GM19025 (cell line): Measurements from ENCODE around the gene S100P.

Experiments
- ATAC-seq: cut with Tn5 transposase; IDR thresholded peaks from one replicate; pipeline ENCODE4 v1.9.1; 2021; ENCODE audit warnings: mild to moderate bottlenecking, low read depth, moderate library complexity; ENCODE audit not compliant: unreplicated experiment

The S100P gene

DNA sequence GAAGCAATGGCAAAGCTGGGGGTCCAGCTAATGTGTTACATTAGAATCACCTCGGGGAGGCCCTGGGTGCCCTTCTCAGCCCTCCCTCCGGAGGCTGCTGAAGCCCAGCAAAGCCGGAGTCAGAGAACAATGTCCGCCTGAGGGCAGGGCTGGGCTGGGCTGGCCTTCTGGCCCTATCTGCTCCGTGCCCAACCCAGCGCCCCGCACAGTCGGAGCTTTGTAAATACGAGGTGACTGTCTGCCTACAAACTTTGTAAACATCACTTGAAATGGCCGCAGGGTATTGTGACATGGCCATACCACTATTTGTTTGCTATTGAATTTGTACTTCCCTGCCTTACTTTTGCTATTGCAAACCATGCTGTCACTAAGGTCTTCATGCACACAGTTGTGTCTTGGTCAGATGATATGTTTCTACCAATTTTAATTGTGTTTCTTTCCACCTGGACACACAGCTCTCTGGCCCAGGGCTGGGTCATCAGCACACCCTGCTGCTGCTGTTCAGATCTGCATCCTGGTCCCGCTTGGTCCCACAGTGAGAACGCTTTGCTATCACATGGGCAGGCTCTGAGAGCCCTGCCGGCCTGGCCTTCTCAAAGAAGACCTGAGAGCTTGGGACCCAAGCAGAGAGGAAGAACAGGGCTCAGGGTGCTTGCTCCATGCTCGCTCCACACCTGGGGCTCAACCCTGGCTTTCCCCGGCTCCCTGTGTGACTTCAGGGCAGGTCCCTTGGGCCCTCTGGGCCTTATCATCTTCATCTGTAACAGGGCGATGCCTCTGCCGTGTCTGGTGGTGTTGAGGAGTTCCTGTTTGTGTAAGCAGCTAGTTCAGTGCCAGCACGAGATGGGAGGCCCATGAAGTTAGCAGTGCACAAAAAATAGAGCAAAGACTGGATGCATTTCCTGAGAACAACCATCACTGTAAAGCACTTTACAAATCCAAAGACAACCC lies 2.3 kb downstream of the S100P start:
- ATAC-seq = peak; percentile 51

DNA sequence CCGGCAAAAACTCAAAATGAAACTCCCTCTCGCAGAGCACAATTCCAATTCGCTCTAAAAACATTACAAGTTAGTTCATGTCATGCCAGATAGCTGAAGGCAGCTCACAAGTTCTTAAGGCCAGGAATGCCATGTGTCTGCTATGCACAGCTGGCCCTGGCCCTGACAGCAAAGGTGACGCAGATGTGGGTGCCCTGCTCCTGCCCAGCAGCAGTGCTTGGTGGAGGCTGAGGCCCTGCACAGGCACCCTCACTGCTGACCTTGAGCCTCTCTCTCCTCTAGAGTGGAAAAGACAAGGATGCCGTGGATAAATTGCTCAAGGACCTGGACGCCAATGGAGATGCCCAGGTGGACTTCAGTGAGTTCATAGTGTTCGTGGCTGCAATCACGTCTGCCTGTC lies 2.9 kb downstream of the S100P start:
- peak; percentile 26 for ATAC-seq

DNA sequence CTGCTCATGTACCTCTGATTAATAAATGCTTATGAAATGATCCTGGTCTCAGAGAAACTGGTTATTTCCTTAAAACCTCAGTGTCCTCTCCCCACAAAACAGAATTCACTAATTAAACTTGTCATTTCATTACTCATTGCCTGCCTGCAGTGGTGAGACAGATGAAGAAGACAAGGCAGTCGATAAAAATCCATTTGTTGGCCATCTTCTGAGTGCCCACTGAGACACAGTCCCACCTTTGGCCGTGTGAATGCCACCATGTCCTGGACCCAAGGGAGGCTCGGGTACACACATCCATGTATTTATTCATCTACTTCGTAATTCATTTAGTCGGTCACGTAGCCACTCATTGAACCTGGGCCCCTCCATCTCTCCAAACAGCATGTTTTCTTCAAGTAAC lies 3.5 kb downstream of the S100P start:
- ATAC-seq = no peak

DNA sequence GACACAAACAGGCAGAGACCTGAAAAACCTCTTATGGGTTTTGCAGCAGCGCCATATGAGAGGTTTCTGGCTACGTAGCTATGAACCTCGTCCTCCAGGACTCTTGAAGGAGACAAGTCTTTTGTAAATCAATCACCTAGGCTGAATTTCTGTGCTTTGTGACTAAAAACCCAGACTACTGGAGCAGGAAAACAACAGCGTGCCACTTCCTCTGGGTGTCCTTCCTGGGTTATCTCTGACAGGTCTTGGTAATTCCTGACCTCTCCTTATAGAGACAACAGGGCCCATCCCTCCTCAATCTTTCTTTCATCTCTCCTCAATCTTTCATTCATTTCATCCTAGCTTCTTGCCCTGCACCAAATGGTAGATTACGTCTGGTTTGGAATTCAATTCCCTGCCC lies 5.7 kb downstream of the S100P start:
- ATAC-seq = no peak

DNA sequence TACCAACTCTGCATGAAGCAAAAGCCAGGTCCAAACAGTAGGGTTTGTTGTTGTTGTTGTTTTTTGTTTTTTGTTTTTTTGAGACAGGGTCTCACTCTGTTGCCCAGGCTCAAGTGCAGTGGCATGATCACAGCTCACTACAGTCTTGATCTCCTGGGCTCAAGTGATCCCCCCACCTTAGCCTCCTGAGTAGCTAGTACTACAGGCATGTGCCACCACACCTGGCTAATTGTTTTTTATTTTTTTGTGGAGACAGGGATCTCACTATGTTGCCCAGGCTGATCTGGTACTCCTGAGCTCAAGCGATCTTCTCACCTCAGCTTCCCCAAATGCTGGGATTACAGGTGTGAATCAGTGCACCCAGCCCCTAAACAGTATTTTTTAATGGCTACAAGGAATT lies 6.2 kb downstream of the S100P start:
- ATAC-seq = no peak

DNA sequence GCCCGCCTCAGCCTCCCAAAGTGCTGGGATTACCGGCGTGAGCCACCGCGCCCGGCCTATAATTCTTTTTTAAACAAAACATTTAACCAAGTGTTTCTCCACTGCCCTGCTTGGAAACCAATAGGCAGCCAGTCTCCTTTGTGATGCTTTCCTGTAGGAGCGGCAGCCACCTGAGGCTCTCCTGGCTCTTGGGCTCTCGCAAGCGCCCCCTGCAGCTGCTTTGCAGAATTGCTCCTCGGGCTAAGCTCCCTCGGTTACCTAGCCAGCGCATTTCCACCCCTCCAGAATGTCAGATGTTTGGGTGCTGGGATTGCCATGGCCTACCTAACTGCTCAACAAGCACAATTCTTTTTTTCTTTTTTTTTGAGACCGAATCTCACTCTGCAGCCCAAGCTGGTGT lies 7.7 kb downstream of the S100P start:
- ATAC-seq = no peak

DNA sequence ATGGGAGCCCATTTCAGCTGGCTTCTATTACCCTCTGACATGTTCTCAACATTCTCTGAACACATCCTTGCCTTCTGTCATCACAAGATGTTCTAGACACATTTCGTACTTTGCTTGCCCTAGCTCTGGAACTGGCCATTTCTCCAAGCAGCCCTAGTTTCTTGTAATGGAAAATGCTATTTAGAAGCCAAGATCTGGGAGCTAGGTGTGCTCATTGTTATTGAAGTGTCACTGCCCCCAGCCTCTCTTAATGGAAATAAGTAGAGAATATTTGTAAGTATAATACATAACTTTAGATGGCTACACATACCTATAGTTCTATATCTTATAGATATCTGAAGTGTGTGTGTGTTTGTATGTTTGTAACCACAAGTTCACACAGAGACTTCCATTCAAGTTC lies 9.1 kb downstream of the S100P start:
- ATAC-seq = no peak

DNA sequence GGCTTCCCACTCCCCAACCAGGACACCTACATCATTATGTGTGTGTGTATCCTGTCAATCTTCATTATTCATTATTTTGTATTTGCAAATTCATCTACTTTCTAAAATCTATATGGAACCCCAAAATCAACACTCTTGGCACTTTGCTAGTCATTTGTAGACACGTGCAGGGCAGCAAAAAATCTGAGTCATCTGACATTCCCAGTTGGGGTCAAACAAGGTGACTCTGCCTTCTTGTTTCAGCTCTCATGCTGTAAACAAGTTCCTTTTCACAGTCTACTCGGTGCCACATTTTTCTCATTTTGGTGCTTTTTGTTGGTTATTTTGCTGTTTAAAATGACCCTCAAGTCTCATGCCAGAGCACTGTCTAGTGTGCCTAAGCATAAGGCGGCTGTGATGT lies 10.1 kb downstream of the S100P start:
- ATAC-seq = no peak

DNA sequence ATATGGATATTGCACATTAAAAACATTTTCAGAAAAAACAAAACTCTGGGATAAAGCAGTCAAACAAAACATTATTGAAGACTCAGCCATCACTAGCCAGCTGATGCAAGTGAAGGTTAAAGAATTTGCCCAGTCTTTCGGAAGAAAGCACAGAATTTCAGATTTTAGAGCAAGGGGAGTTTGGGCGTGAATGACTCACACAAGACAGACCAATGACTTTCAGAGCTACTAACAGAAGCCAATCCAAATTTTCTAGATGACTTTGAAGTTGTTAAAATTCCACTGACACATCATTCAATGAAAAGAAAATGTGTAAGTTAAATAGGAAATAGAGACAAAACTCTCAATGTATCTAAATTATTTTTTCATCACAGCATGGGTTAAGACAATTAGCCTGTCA lies 12.0 kb downstream of the S100P start:
- ATAC-seq = no peak

DNA sequence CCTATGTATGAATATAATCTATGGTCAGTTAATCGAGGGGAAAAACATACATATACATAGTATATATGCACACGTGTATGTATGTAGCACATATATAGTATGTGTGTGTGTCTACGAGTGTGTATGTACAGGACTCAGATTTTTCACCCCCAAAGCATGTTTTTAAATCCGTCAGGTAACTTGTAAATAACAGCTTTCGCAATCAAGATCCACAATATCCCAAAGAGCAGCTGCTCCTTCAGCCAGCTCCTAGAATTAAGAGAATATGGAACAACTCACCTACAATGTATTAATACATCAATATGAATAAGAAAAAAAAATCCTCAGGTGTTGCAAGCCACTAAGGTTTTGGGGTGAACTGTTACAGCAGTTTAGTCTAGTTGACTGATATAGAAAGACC lies 12.5 kb downstream of the S100P start:
- ATAC-seq = no peak

DNA sequence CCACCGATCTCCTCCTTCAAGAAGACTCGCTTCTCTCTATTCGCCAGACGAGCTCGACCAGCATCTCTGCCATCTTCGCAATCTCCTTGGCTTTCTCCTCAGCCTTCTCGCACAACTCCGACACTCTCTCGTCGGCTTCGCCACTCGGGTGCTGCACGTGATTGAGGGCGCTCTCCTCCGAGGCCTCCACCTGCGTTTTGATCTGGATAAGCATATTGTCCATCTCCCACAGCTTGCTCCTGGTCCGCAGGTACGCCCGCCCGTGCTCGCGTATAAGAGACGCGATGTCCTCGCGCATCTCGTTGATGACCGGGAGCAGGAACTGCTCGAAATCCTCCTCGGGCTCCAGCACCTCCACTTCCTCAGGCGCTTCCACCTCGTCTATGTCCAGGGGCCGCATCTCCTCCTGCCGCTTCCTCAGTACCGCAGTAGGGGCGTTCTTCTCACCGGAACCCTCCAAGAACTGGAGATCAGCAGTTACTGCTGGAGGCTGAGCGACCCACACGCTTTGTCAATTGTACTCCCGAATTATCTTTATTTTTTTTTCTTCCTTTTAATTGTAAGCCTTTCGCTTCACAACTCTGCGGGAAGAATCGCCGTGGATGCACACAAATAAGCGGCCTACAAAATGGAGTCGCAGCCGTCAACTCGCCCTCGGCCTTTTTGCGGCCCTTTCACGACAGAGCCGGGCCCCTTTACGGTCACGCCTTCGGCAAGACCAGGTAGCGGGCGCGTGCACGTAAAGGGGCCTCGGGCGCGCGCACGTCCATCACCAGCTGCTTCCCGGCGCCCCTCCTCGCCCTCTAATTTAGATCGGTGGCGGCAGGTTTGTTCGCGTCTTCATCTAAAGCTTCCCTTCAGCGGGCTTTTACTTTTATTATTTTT lies 15.8 kb downstream of the S100P start, which contains the start of gene MRFAP1L1:
Gene MRFAP1L1, minus strand, starts transcription at position 636 of the 885 bp plus-strand sequence. Its CDS starts 236 bp downstream, at position 400.
- ATAC-seq = peak; percentile 70

DNA sequence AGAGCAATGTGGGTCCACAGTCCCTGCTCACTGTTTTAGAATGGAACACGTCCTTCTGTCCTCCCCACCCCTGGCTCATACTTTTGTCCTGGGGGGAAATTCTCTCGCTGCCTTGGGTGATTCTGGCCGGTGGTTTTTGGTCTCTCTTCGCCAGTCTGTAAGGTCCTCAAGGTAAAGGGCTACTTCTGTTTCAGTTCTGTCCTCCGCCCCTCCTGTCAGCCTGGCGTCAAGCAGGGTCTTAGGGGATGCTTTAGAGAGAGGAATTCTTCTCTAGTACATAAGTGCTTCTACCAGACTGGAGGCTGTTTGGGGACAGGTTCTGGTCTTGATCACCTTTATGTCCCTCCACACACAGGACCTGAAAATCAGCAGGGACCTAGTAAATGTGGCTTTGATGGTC lies 16.6 kb downstream of the S100P start:
- no peak for ATAC-seq

DNA sequence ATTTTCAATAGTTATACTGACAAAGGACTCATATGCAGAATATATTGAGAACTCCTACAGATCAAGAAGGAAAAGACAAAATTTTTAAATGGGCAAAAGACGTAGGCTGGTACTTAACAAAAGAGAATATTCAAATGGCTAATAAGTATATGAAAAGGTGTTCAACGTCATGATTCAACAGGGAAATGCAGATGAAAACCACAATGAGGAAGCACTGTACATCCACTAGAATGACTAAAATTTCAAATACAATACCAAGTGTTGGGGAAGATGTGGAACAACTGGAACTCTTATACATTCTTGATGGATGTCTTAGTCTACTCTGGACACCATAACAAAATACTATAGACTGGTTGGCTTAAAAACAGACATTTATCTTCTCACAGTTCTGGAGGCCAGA lies 17.3 kb downstream of the S100P start:
- no peak for ATAC-seq

DNA sequence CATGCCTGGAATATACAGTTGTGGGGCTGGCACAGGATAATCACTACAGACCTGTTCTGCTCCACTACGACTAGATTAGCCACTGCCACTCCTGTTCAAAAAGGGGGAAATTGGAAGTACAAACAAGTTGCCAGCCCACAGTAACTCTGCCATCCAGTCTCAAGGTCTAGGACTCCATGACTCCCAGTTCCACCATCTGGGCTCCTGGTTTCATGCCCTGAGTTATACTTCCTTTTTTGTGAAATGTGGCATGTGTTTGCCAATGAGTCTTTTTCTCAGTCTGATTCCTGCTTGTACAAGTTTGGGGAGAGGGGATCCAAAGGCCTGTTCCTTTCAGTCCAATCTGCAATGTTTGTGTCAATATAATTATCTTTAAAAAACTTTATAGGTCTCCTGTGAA lies 21.3 kb downstream of the S100P start:
- no peak for ATAC-seq

DNA sequence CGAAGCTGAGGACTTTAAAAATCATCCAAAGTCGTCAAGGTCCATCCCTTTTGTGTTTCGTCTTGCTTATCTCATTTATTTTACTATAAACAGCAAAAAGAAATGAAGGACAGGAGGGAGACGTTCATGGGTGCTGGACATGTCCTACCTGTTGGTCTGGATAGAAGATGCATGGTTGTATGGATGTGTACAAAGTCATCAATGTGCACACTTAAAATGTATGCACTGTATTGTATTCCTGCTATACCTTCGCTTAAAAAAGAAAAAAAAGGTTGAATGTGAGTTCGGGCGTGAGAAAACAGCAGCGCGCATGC lies 22.0 kb downstream of the S100P start:
- no peak for ATAC-seq

DNA sequence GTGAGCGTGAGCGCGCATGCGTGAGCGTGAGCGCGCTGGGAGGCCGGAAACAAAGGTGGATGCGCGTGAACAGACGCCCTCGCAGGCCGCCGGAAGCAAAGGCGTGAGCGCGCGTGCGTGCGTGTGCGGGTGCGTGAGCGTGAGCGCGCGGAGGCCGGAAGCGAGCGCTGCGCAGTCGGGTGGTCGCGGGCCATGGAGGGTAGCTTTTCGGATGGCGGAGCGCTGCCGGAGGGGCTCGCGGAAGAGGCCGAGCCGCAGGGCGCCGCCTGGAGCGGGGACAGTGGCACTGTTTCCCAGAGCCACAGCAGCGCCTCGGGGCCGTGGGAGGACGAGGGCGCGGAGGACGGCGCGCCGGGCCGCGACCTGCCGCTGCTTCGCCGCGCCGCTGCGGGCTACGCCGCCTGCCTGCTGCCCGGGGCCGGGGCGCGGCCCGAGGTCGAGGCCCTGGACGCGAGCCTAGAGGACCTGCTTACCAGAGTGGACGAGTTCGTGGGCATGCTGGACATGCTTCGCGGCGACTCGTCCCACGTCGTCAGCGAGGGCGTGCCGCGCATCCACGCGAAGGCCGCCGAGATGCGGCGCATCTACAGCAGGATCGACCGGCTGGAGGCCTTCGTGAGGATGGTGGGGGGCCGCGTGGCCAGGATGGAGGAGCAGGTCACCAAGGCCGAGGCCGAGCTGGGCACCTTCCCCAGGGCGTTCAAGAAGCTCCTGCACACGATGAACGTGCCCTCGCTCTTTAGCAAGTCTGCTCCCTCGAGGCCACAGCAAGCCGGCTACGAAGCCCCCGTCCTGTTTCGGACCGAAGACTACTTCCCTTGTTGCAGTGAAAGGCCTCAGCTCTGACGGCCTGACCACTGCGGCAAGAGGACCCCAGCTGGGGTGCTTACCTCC lies 22.6 kb downstream of the S100P start, which contains the start of gene BLOC1S4:
Gene BLOC1S4, plus strand, starts transcription at position 157 of the 894 bp plus-strand sequence. Its CDS starts 36 bp downstream, at position 193.
- ATAC-seq = peak; percentile 77

DNA sequence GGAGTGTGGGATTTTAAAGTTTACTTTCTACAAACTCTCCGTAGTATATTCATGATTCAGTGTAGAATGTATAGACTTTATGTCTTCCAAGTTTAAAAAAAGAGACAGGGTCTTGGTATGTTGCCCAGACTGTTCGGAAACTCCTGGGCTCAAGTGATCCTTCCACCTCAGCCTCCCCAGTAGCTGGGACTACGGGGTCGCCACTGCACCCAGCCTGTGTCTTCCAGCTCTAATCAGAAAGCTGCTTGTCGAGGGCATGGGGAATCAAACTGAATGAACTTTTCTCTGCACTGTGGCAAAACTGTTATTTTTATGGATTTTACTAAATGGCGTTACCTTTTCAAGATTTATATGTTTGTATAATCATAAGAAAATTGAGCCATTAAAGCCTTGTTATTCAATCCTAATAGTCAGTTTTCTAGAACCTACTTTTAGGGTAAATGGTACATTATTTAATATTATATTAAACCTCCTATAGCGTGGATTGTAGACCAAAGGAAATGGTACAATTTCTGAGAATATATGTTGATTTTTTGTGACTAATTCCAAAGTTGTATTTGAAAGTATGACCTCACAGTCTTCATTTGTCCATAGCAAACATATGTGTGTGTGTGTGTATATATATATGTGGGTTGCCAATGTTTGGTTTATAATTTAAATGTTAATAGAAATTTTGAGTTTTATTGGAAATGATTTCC lies 23.4 kb downstream of the S100P start:
- no peak for ATAC-seq

DNA sequence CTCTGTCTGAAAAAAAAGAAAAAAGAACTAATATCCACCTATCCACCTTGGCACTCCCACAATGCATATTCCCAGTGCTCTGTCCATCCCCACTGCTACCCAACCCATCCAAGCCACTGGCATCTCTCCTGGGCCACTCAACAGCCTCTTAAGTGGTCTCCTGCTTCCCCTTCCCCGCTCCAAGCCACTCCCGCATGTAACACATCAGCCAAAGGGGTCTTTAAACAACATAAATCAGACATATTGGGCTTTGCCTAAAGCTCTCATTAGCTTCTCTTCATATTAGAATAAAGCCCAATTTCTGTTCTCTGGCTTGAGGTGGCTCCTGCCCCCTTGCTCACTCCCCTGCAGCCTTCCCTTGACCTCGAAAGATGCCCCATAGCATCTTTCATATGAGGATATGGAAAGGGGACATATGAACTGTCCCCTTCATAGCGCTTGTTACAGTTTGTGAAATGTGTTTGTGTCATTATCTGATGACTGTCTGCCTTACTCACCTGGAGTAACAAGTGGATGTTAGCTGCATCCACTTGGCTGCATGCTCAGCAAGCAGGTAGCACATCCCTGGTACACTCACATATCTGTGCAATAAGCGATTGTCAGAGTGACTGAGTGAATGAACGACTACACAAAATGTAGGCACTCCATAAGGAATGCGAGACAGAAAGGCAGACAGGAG lies 25.4 kb downstream of the S100P start:
- ATAC-seq = no peak

DNA sequence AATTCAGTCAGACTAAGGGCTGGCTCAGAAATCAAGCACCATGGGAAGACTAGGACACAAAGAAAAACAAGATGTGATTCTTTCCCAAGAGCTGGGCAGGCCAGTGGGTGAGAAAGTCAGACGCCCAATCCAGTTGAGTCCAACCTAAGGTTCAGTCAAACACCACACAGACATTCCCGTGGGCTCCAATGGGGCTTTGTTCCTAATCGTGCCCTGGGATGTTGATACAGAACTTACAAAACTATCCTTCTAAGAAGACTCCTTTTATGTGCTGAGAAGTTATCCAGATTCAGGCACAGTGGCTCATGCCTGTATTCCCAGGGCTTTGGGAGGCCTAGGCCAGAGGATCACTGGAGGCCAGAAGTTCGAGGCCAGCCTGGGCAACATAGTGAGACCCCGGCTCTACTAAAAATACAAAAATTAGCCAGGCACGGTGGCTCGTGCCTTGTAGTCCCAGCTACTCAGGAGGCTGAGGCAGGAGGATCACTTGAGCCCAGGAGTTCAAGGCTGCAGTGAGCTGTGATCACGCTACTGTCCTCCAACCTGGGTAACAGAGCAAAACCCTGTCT lies 26.0 kb downstream of the S100P start:
- no peak for ATAC-seq
